HG03025 (cell line): ENCODE data around the gene SLC5A9.
"Not testable (repeated sequence)": the region's sequence is repeated elsewhere in the genome, so short reads cannot be mapped to it uniquely, and the experiment has no call there.

Source experiments
- ATAC-seq: cut with Tn5 transposase; IDR thresholded peaks from one replicate; pipeline ENCODE4 v1.9.1; 2021; ENCODE audit warnings: mild to moderate bottlenecking, moderate library complexity; ENCODE audit not compliant: unreplicated experiment, low FRiP score

The SLC5A9 gene

GRCh38 chr1:48236716-48237470 is 14.4 kb downstream of the SLC5A9 start:
- ATAC-seq, result no peak

DNA sequence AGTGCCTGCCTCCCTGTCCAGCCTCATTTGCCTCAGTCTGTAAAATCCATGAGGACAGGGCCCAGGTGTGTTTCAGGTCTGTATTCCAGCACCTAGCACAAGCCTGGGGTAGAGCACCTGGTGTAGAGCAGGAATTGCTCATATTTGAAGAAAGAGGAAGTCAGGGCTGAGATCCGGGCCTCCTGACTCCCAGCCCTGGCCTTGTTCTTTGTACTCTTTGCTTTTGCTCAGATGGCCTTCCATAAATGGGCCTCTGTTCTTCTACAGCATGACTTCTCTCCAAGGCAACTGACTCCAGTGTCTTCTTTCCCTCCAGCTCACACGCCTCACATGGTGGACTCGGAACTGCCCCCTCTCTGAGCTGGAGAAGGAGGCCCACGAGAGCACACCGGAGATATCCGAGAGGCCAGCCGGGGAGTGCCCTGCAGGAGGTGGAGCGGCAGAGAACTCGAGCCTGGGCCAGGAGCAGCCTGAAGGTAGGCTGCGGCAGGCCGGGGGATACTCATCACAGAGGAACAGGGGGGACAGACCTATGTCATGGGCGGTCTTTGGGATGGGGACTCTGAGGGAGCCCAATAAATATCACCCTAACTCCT is 19.7 kb downstream of the SLC5A9 start:
- ATAC-seq, result no peak

DNA sequence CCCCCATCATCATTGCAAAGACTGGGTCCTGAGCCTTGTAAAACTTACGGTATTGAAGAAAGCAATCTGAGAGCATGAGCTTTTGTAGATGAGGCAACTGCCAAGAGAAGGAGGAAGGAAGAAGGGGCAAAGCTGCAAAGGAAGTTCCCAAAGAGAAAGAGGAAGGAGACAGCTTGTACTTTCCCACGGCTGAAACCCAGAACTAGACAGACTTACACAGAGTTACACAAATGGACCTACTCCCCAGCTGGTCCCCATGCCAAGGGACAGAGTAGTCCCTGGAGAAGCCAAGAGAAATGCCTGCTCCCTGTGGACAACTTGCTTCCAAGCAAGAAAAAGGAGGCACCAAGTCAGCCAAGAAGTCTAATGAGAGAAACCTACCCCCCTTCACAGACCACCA is 22.6 kb downstream of the SLC5A9 start:
- no peak for ATAC-seq

- no peak for ATAC-seq
These were observed 24.2 kb downstream of the SLC5A9 start for GRCh38 chr1:48246727-48247126.

DNA sequence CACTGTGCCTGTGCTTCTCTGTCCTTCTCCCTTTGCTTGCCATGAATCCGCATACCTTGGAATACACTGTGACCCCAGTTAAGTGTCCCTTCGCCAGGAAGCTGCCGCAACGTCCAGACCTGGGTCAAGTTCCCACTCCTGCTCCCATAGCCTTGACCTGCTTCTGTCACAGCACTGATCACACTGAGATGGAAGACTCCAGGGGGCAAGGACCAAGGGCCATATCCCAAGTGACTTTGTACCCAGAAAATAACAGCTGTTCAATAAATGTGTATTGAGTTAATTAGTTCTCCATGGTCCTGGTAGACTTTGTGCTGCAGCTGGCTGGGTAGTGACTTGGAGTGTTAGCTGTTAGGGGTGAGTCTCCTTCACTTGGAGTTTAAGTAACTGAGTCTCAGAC is 25.8 kb downstream of the SLC5A9 start:
- ATAC-seq, result no peak

DNA sequence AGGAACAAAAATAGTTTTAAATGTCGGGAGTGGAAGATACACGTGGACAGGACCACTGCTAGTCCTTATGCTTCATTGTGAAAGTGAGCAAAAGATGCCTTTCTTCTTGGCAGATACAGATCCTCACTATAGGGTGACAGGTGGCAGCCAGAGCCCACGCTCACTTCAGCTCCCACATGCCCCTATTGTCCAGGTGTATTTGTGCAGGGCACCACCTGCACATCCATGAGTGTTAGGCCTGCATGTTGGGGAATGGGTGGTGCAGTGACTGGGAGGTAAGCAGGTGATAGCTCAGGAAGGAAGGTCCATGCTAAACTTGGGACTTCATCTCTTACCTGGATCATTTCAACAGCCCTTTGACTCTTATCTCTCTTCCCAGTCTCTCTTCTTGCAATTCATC is 27.4 kb downstream of the SLC5A9 start:
- ATAC-seq, result no peak

- no peak for ATAC-seq
These were observed 28.1 kb downstream of the SLC5A9 start for GRCh38 chr1:48250572-48250971.

GRCh38 chr1:48251323-48251722 is 28.8 kb downstream of the SLC5A9 start:
- ATAC-seq, result no peak

DNA sequence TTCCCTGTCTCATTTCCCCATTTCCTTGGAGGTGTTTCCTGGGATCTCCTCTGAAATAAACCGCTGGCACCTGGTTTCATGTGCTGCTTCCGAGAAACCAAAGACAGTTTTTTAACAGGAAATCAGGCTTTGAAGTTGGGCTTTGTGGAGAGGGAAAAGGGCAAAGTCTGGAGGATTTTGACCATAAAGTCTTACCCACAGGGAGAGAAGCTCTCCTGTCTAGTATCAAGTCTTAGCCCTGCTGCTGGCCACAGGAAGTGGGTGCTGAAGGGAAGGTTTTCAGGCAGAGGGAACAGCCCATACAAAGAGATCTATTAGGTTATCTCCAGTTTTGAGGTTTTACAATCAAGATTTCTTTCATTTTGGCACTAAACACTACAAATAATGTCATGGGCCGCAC is 29.3 kb downstream of the SLC5A9 start:
- ATAC-seq, result no peak

GRCh38 chr1:48254254-48254653 is 31.7 kb downstream of the SLC5A9 start:
- ATAC-seq, result no peak

DNA sequence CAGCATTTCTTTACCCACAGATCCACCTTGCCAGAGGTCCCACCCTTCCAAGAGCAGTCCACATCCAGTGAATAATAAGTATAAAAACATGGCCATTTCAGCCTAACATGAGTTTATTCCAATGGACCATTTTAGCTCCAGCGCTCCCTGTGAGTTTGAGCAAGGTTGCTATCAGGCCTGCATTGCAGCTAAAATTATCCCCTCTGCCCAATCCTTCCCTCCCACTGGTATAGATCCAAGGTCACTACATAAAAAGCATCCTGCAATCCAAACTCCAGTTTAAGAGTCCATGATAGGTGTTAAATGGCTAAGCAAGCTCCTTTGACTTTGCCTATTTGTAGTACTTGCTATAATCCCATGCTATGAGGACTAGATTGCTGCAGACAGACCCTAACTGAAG is 35.6 kb downstream of the SLC5A9 start:
- ATAC-seq, result no peak

GRCh38 chr1:48261881-48262400 is 39.4 kb downstream of the SLC5A9 start:
- no peak for ATAC-seq

DNA sequence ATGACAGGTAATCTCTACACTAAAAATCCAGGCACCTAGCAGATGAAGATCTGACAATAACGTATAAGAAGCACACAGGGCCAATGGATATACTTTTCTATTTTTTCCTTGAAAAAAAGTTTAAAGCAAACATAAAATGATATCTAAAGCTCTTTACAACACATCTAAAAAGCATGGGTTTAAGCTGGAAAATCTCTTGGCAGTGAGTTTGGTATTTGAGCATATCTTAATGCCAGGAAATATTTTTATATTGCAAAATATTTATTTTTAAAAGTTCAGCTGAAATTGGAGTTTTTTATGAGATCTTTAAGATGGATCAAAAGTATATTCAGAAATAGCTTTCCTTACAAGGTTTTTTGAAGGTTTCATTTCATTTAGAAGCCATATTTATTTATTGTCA is 40.5 kb downstream of the SLC5A9 start:
- ATAC-seq, result no peak

DNA sequence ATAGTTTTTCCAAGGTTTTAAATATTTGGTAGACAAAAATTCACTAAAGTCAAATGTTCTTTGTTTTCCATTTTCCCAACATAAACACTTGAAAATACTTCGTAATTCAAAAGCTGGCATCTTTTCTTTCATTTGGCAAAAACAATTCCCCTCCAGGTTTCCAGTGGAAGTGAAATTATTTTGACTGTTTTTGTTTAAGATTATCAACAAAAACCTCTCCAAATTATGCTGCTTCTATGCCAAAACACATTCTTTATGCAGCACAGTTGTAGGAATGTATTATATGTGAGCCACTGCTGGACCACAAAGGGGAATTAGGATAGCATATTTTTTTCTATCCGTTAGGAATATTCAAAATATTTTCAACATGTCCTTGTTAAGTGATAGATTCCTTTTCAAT is 44.1 kb downstream of the SLC5A9 start:
- no peak for ATAC-seq

GRCh38 chr1:48277437-48277836 is 54.9 kb downstream of the SLC5A9 start:
- not testable (repeated sequence) for ATAC-seq

DNA sequence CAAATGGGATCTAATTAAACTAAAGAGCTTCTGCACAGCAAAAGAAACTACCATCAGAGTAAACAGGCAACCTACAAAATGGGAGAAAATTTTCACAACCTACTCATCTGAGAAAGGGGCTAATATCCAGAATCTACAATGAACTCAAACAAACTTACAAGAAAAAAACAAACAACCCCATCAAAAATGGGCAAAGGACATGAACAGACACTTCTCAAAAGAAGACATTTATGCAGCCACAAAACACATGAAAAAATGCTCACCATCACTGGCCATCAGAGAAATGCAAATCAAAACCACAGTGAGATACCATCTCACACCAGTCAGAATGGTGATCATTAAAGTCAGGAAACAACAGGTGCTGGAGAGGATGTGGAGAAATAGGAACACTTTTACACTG is 59.8 kb downstream of the SLC5A9 start:
- not testable (repeated sequence) for ATAC-seq

GRCh38 chr1:48284696-48285420 is 62.3 kb downstream of the SLC5A9 start:
- ATAC-seq, result not testable (repeated sequence)

DNA sequence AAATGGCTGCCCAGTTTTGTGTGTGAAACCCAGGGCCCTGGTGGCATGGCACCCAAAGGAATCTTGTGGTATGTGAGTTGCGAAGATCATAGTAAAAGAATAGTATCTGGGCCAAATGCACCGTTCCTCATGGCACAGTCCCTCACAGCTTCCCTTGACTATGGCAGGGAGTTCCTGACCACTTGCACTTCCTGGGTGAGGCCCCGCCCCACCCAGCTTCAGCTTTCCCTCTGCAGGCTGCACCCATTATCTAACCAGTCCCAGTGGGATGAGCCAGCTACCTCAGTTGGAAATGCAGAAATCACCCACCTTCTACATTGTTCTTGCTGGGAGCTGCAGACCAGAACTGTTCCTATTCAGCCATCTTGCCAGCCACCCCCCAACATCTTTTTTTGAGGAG is 63.0 kb downstream of the SLC5A9 start:
- ATAC-seq, result no peak

GRCh38 chr1:48291421-48291820 is 68.9 kb downstream of the SLC5A9 start:
- ATAC-seq, result no peak

- no peak for ATAC-seq
These were observed 70.2 kb downstream of the SLC5A9 start for GRCh38 chr1:48292706-48293105.

- ATAC-seq, result not testable (repeated sequence)
These were observed 71.6 kb downstream of the SLC5A9 start for GRCh38 chr1:48294094-48294493.
